HuH-7.5 (cell line): ENCODE data around the gene INTS3.

Experiments
- DNase-seq: peaks from one replicate; pipeline ENCODE4 v3.0.0; 2011; ENCODE audit warnings: low spot score

The INTS3 gene, protein sequence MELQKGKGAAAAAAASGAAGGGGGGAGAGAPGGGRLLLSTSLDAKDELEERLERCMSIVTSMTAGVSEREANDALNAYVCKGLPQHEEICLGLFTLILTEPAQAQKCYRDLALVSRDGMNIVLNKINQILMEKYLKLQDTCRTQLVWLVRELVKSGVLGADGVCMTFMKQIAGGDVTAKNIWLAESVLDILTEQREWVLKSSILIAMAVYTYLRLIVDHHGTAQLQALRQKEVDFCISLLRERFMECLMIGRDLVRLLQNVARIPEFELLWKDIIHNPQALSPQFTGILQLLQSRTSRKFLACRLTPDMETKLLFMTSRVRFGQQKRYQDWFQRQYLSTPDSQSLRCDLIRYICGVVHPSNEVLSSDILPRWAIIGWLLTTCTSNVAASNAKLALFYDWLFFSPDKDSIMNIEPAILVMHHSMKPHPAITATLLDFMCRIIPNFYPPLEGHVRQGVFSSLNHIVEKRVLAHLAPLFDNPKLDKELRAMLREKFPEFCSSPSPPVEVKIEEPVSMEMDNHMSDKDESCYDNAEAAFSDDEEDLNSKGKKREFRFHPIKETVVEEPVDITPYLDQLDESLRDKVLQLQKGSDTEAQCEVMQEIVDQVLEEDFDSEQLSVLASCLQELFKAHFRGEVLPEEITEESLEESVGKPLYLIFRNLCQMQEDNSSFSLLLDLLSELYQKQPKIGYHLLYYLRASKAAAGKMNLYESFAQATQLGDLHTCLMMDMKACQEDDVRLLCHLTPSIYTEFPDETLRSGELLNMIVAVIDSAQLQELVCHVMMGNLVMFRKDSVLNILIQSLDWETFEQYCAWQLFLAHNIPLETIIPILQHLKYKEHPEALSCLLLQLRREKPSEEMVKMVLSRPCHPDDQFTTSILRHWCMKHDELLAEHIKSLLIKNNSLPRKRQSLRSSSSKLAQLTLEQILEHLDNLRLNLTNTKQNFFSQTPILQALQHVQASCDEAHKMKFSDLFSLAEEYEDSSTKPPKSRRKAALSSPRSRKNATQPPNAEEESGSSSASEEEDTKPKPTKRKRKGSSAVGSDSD

DNA sequence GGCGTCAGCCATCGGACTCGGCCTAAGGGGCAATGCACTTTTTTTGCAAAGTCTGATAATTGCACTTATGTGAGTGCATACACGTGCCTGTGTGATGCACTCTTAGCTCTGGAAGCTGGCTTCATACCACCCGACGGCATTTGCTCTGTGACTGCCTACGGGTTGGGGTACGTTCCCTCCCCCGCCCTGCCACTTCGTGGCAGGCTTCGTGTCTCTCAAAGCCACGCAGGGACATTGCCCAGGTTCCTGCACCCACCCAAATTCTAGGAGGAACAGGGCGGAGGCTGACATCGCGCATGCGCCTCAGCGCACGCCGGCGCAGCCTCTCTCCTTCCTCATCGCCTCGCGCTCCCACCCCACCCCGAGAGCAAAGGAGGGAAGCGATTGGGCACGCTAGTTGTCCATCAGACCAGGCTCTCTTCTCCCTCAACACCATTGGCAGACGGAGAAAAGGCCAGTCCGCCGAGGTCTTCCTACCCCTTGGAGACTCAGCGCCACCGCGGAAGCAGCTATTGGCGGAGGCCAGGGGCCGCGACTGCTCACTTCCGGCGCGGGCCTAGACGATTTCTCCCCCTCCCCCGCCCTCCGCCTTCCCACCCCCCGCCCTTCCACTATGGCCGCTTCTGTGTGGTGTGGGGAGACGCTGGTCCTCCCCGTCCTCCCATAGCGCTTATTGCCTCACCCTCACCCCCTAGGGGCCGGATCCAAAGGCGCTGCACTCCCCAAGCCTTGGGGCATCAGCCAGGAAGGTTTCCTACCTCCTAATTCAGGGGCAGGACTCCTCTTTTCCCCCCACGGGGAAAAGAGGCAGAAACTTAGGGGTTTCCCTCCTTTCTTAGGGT is at the start of gene INTS3:
TSS of gene INTS3 (plus strand) at position 588 of the 842 bp plus-strand sequence. CDS start 585 bp downstream, outside the sequence.
- peak; percentile 98 for DNase-seq

- peak; percentile 35 for DNase-seq
Observed at GRCh38 chr1:153678519-153679336, 49.1 kb upstream of the INTS3 start, which contains the start of gene NPR1. TSS of gene NPR1 (plus strand) at chr1:153678688. CDS start at chr1:153679109, 421 bp downstream.

- DNase-seq = no peak
Observed at GRCh38 chr1:153679337-153680119, 48.3 kb upstream of the INTS3 start.

DNA sequence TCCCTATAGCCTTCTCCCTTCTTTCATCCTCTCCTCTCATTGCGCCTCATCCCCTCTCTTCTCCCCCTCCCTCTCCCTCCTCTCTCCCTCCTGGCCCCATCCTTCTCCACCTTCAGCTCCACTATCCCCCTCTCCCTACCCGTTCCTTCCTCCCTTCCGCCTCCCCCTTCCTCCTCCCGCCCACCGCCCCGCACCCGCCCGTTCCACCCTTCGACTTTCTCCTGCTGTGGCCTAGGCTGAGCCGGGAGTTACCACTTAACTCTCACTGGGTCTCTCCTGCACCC is 47.8 kb upstream of the INTS3 start:
- DNase-seq = no peak

- no peak for DNase-seq
Observed at GRCh38 chr1:153682730-153683129, 45.1 kb upstream of the INTS3 start.

- DNase-seq = no peak
Observed at GRCh38 chr1:153683854-153684253, 44.0 kb upstream of the INTS3 start.

- no peak for DNase-seq
Observed at GRCh38 chr1:153684892-153685291, 43.0 kb upstream of the INTS3 start.

DNA sequence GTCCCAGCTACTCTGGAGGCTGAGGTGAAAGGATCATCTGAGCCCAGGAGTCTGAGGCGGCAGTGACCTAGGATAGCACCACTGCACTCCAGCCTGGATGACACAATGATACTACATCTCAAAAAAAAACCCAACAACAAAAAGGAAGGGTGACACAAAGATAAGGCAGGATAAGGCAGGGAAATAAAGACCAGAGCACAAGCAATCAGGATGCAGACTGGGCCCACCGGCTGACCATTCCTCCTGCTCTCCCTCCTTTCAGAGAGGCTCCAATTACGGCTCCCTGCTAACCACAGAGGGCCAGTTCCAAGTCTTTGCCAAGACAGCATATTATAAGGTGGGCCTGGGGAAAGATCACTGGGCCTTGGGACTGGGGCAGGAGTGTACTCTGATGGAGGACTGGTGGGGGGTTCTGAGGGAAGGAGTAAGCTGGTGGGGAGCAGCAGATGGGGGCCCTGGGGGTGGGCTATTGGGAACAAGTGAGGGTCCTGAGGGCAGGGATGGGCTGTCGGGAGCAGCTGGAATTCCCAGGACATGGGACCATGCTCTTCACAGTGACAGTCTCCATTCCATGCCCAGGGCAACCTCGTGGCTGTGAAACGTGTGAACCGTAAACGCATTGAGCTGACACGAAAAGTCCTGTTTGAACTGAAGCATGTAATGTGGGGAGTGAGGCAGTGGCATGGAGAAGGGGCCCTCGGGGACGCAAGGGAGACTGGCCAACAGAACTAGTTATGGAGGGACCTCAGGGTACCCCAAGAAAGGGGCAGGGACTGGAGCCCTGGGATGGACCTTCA is 42.1 kb upstream of the INTS3 start:
- no peak for DNase-seq

DNA sequence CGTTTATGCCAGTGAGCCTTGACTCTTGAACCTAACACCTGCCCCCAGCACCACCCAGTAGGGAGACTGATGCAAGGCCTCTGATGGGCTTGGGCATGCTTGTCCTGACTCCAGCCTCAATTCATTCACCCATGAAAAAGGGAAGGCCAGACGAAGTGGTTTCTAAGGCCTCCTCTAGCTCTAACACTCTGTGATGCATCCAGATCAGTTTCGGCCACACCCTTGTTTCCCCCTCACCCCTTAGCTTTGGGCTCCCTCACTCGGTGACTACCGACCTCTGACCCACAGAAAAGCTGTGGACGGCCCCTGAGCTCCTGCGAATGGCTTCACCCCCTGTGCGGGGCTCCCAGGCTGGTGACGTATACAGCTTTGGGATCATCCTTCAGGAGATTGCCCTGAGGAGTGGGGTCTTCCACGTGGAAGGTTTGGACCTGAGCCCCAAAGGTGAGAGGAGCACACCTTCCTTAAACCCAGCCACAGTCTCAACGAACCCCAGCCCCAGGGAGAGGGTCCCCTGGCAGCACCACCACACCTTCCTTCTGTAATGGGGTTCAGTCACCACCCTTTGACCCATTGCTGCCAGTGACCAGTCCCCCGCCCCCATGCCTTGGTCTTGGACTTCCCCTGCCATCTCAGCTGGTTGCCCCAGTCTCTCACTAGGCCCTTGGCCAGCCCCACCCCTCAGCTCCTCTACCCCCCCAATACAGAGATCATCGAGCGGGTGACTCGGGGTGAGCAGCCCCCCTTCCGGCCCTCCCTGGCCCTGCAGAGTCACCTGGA is 40.3 kb upstream of the INTS3 start:
- DNase-seq = no peak

- no peak for DNase-seq
Observed at GRCh38 chr1:153688276-153688675, 39.6 kb upstream of the INTS3 start.

DNA sequence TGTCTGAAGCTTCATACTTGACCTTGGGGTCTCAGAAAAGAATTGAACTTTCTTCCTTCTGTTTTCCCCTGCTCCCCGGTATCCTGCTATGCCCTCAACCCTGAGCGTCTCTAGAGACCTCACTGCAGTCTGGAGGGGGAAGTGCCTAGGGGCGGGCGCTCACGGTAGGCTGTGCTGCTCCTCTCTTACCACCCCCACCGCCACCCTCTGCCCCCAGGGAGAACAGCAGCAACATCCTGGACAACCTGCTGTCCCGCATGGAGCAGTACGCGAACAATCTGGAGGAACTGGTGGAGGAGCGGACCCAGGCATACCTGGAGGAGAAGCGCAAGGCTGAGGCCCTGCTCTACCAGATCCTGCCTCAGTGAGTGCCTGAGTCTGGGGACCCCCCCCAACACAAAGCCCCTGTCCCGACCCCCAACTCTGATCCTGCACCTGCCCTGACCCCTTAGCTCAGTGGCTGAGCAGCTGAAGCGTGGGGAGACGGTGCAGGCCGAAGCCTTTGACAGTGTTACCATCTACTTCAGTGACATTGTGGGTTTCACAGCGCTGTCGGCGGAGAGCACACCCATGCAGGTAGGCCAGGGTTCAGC is 39.0 kb upstream of the INTS3 start:
- DNase-seq = no peak

DNA sequence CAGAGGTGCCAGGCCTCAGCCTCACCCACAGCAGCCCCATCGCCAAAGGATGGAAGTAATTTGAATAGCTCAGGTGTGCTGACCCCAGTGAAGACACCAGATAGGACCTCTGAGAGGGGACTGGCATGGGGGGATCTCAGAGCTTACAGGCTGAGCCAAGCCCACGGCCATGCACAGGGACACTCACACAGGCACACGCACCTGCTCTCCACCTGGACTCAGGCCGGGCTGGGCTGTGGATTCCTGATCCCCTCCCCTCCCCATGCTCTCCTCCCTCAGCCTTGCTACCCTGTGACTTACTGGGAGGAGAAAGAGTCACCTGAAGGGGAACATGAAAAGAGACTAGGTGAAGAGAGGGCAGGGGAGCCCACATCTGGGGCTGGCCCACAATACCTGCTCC is 34.4 kb upstream of the INTS3 start:
- DNase-seq = no peak

- no peak for DNase-seq
Observed at GRCh38 chr1:153696741-153697140, 31.1 kb upstream of the INTS3 start.

DNA sequence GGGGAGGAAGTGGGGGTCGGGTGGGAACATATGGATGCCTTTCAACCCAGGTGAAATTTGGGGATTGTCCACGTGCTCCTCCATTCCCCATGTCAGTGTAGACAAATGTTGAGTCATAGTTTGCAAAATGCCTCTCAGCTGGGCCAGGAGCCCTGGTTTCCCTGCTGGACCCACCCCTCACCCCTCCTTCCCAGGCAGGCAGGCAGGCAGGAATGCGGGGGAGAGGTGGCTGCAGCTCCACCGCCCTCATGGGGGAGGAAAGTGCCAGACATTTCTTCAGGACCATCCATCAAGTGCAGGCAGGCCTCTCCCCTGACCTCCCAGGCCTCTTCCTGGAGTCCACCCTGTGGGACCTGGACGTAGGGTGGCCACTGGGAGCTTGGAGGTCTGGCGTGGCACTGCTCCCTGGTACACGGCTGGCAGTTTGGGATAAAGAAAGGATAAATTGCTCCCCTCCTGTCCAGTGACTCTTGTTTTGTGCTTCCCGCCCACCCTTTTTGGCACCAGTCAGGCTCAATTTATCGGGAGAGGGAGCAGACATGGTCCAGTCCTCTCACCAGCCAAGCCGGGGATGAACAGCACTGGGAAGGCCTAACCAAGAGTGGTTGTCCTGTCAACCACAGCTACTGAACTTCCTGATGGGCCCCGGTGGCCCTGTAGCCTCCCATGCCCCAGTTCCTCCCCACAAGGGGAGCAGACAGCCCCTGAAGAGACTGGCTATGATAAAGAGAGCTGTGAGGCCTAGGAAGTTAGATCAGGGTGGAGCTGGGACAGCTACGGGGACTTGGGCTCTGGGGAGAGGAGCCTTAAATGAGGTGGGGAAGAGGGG is 30.4 kb upstream of the INTS3 start:
- no peak for DNase-seq

- DNase-seq = no peak
Observed at GRCh38 chr1:153698020-153698922, 29.6 kb upstream of the INTS3 start.
